Anterior cingulate cortex (tissue), 58 donors: ENCODE measurements around the gene PWWP2B.

ENCODE experiments used
- DNase-seq, 58 donors: peaks; one replicate each; lab custom pipeline; 2025; lab: John Stamatoyannopoulos, UW

Gene PWWP2B

DNA sequence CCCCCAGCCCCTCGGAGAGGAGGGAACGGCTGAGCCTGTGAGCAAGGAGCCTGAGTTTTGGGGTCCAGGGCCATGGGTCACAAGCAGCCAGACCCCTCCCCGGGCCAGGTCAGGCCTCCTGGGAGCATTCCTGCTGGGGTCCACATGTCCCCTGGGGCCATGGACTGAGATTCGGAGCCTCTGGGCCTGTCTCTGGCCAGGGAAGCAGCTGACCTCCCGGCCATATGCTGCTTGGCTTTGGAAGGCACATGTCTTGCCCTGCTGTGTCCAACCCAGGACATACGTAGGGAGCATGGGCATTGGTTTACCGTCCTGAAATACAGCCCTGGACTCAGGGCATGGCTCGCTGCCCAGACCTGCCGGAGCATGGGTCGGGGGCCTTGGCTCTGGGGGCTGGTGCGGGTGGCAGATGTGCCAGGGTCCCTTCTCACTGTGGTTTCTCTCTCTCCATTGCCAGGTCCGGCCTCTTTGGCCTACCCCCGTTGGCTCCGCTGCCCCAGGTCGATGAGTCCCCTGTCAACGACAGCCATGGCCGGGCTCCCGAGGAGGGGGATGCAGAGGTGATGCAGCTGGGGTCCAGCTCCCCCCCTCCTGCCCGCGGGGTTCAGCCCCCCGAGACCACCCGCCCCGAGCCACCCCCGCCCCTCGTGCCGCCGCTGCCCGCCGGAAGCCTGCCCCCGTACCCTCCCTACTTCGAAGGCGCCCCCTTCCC lies 7.3 kb downstream of the PWWP2B start:
- DNase-seq: no peak

DNA sequence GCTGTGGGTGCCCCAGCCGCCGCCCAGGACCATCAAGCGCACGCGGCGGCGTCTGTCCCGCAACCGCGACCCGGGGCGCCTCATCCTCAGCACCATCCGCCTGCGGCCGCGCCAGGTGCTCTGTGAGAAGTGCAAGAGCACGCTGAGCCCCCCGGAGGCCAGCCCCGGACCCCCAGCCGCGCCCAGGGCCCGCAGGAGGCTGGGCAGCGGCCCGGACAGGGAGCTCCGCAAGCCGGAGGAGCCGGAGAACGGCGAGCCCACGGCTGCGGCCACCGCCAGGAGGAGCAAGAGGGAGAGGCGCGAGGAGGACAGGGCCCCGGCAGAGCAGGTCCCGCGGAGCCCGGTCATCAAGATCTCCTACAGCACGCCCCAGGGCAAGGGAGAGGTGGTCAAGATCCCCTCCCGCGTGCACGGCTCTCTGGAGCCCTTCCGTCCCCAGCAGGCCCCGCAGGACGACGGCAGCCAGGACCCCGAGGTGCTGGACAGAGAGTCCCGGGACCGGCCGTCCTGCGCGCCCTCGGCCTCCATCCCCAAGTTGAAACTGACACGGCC lies 8.0 kb downstream of the PWWP2B start:
- DNase-seq: no peak

DNA sequence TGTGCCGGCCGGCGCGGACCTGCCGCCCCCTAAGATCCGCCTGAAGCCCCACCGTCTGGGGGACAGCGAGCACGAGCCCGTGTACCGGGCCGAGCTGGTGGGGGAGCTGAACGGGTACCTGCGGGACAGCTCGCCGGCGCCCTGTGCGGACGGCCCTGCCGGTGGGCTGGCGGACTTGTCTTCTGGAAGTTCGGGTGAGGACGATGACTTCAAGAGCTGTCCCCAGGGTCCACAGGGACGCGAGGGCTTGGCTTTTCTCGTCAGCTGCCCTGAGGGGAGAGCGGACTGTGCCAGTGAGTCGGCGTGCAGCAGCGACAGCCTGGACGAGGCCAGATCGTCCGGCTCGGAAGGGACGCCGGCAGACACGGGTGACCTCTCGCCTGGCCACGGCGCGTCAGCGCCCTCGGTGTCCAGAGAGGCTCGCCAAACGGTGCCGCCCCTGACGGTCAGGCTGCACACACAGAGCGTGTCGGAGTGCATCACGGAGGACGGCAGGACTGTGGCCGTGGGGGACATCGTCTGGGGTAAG lies 8.5 kb downstream of the PWWP2B start:
- no peak for DNase-seq

DNA sequence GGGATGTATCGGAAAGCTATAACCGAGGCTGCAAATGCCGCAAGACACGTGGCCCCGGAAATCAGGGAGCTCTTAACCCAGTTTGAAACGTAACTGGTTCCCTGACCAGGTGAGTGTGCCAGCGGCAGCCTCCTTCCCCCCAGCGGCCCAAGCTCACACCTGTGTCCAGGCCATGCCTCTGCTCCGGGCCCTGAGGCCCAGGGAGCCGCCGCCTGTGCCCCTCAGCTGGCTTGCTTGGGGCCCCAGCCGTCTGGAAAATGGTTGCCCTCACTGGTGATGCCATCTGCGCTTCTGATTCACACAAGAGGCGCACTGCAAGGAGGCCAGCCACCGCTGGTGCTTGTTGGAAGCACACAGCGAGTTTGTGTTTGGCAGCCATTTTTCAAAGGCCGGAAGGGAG lies 9.2 kb downstream of the PWWP2B start:
- no peak for DNase-seq

DNA sequence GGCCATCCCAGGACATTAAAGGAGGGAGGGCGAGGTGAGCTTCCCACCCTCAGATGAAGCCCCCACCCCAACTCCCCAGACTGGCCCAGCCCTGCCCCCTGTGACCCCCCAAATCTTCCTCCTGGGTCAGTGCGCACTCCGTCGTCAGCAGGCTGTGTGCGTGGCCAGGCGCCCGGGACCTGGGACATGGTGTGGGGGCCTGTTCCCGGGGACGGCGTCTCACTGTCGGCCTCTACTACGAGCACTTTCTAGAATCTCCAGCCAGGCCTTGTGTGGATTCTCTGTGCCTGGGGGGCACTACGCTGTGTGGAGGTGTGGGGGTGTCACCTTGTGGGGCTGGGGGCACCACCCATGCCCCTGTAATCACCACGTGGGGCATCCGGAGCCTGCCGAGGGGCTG lies 9.8 kb downstream of the PWWP2B start:
- no peak for DNase-seq

DNA sequence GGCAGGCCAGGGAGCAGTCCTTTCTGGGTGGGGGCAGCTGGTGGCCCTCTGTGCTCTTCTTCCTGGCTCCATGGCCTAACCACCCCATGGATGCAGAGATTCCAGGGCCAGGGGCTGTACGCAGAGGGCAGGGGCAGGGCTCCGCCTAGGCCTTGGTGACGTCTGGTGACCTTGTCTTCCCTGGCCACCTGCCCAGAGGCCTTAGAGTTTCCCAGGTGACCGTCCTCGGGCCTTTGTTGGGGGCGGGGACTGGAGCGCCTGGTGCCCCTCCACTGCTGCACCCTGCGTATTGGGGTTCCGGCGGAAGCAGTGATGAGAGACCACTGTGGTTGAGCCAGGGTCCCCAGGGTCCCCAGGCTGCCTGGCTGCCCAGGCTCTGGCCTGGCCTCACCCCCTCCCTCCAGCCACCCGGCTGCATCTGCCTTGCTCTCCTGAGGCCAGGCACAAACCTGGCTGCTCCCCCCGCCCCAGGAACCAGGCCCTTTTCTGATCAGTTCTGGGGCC lies 10.3 kb downstream of the PWWP2B start:
- no peak for DNase-seq

DNA sequence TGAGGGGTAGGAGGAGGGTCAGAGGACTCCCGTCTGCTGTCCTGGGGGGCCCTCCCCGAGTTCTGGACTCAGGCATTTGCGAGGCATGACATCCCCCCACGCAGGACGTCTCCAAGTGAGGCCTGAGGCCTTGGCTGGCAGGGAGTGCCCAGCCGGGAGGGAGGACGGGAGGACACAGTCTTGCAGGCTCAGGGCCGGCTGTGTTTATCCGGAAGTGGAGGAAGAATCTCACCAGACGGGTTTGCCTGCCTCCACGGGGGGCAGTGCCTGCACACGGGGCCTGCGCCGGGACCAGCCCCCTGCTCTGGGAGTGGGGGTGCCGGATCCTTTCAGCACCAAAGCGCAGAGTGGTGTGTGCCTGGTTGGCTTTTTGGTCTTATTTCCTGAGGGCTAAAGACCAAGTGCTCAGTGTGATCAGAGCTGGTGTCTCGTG lies 10.9 kb downstream of the PWWP2B start:
- DNase-seq: peak in 6 of 58 donors; percentile 28 to 52 (median 40)

DNA sequence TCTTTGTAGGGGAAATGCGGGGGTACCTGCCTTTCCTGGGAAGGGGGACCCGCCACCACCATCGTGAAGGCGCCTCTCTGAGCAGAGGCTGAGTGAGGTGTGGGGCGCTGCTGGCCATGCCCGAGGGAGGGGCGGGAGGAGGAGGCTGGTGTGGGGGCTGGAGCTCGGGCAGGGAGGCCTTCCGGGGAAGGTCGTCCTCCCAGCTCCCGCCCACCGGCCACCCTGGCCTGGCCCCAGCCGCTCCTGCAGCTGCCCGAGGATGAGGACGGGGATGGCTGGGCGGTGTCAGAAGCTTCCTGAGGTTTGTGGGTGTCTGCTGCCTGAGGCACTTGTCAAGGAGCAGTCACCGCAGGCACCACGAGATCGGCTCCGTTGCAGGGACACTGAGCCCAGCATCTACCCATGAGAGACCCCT lies 11.4 kb downstream of the PWWP2B start:
- no peak for DNase-seq

DNA sequence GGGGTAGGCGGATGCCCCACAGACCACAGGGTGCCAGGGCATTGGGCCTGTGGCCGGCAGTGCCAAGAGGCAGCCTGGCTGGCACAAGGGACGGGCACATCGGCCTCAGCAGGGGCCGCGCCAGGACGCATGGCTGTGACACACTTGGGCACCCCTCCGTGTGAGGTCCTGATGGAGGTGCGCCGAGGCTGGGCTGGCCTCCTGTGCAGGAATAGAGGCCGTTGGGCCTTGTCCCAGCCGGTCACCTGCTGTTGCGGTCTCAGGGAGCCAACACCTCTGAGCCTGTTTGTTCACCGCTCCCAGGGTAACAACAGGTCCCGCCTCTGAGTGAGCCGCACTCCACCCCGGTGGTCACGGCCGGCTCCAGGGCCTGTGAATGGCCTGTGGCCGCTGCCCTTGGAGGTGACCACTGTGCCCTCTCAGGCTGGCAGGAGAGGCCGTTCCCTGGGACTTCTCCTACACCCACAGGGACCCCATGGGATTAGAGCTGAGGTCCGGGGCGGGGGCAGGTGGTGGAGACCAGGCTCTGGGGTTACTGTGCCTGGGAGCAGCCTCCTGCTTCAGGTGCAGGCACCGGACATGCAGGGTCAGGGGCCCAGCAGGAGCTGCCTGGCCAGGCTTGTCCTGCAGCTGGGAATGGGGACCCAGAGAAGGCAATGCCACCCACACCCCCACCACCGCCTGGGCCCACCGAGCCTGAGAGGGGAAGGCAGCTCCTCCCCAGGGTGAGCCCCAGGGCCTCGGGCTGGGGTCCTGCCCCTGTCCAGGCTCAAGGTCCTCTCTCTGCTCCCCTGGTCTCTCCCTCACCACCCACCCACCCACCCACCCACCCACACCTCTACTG lies 12.0 kb downstream of the PWWP2B start:
- DNase-seq: no peak

DNA sequence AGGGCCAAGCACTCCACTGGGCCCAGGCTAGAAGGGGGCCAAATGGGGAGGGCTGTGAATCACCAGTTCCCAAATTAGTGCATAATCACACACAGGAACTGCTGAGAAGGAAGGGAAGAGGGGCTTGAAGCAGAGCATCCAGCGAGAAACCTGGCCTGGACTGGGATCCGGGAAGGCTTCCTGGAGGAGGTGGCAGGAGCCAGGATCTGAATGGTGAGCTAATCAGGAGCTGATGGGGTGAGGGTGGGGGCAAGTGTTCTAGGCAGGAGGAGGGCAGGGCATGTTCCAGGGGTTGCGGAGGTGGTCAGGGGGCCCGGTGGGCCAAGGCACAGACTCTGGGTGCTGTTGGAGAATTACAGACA lies 12.6 kb downstream of the PWWP2B start:
- no peak for DNase-seq

DNA sequence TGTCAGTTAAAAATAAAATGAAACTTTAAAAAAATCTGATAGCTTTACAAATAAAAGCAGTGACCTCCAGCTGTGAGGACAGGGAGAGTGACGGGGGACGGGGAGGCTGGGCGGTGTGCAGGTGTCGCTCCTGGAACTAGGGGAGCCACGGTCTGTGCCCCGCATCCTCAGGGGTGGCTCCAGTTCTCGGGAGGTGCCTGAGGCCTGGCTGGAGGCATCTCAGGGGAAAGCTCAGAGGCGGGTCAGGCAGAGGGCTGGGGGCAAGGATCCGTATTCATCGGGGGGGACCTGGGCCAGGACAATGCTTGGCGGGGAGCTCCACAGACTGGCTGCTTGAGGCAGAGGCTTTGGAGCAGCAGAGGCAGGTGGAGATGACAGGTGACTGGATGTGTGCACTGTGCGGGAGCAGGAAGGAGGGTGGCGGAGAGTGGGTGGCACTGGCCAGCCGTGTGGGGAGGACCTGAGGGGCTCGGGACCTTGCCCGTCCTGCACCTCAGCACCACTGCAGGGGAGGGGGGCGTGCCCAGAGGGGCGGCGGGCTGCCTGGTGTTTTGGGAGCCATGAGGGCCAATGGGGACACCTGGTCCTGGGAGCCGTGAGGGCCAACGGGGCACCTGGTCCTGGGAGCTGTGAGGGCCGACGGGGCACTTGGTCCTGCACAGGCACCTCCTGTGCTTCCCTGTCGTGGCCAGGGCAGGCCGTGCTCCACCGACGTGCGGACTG lies 13.2 kb downstream of the PWWP2B start:
- no peak for DNase-seq

DNA sequence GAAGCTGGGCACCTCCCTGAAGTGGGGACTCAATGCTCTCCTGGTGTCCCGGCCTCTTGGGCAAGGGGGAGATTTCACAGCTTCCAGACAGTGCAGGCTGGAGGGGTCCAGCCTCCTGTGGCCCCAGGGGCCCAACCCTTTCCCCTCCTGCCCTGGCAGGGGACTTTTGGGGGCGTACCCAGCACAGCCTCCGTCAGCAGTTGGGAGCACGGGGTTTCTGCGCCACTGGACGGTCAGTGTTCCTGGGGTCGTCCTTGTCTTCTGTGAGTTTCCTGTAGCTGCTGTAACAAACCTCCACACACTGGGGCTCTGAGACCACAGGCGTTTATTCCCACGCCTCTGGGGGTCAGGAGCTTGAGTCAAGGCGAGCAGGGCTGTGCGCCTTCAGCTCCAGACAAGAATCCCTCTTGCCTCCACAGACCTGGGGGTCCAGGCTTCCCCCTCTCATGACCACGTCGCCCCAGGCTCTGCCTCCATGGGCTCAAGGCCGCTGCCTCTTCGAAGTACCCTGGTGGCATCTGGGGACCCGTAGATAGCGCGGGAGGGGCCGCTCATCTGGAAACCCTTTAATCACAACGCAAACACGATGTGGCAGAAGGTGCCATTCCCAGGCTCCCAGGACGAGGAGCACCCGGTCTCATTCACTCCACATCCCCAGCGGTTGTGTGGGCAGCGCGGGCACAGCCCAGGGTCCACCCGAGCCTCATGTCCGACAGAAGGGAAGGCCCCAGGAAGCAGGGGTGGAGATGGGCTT lies 14.0 kb downstream of the PWWP2B start:
- no peak for DNase-seq

DNA sequence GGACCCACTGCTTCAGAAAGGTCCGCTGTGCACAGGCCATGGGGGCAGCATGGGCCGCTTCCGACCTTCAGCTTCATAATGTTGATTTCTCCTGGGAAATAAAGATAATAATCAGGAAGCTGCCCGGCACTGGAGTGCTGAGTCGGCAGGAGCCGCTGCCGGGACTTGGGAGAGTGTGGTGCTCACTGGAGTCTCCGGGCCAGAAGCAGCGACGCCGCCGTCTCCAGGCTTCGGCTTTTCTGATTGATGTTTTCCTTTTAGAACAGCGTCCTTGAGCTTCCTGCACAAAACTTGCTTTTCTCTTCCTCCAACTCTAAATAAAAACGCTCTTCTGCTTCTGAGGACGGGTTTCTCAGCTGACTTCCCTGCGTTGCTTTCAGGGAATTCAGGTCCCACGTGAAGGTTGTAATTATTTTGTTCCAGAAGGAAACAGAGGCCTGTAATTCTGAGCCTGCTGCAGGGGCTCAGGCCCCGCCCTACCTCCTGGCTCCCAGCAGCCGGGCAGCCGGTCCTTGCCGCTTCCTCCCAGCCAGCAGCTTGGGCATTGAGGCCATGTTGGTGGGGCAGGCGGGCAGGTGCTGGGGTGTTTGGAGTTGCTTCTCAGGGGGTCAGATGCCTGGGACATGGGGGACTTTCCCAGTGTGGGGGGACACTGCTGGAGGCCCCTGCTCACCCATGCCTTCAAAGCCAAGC lies 14.7 kb downstream of the PWWP2B start:
- peak in 4 of 58 donors; percentile 25 to 44 (median 34) for DNase-seq

DNA sequence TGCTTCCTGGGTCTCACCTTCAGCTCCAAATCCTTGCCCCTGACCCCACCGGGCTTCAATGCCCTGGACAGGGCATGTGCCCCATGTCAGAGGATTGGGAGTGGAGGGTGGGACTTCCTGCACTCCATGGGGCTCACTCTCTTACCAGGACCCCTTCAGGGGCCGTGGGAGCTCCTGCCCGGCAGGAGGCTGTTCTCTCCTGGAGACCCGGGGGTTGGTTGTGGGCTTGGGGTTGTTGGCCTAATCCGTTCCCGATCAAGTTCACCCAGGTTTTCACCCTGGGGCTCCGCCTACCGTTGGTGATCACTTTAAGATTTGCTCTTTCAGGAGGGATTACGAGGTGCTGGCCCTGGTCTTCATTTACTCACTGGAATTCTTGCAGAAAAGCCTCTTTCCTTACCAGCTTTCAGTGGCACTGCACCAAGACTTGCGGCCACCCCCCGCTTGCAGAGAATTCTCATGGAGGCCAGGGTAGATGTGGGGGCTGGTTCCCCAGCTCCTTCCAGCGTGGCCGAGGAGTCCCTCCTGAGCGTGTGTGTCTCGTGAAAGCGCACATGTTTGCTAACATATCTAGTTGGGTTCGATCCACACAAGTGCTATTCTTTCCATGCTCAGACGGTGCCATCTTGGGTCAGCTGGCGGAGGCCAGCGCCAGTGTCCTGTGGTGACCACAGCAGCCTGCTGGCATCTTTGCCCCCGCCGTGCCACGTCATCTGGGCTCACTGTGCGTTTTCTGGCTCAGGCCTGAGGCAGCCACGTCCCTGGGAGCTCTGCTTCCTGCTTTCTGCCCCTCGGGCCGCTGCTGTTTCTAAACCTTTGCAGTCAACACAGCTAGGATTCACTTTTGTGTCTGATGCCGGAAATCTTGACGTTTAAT lies 15.6 kb downstream of the PWWP2B start:
- no peak for DNase-seq

DNA sequence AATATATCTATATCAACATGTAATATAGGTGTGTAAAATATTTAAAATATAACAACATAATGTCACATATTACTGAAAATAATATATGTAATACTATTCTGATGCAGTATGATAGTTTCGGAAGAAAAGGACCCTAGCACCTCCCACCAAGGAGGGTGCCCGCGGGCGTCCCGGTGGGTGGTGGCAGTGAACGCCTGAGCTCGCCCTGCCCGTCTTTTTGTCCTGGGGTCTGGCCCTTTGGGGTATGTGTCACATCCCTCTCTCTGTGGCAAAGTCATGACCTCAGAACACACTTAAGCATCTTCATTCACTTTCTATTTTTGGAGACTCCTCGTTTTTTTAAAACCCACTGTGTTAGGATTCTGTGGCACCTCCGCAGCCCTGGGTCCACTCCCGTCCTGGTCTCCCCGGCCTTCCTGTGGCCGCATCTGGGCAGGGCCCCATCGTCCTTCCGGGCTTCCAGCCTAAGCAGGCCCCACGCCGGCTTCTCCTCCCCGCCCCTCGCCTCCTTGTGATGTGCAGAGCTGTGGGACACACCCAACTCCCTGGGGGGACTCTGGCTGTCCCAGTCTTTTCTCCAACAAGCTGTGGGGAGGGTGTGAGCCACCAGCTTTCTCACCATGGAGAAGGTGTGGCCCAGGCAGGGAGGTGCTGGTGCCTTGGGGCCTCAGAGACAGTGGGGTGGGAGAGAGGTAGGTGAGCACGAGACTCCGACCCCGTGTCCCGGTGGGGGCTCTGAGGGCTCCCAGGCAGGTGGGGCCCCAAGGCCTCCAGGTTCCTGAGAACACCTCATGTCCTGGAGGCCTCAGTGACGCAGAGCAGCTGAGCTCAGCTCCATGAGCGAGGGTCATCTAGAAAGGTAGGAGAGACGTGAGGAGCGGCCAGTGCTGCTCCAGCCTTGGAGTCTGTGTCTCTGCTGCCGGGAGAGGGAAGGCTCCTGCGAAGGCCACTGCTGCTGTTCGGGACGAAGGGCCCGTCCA lies 16.5 kb downstream of the PWWP2B start:
- DNase-seq: no peak

DNA sequence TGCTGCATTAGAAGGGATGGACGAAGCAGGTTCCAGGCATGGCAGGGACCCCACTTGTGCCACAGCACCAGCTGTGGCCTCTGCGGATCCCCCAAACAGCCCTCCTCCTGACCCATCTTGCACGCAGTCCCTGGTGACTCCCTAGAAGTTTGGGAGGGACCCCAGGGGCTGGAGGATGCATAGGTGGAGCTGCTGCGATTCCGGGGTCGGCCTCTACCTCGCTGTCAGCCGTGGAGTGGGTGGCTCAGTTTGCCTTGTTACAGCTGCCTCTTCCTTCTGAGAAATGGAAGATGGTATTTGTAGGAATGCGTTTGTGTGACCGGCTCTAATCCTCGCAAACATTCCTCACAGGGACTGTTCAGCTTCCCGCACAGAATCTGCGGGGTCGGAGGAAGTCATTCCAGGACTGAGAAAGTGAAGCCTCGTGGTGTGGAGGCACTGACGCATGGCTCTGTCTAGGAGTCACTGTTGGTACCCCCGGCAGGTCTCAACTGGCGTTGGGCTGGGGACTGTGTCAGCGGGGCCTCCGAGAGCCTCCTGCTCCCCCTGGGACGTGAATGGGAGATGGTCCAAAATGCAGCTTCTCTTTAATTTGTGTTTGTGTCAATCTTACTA lies 17.5 kb downstream of the PWWP2B start:
- DNase-seq: no peak

DNA sequence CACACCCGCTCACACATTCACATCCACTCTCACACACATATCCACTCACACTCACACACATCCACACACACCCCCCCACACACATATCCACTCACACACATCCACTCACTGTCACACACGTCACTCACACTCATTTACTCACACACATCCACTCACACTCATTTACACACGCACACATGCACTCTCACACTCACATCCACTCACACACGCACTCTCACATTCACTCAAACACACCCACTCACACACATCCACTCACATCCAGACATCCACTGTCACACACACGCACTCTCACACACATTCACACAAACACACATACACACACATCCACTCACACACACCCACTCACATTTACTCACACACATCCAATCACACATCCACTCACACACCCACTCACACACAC lies 18.3 kb downstream of the PWWP2B start:
- DNase-seq: no peak
